ENCODE measurements around the gene RAD54L2. TPM values are rescaled to one million over a fixed set of nuclear protein-coding genes. Genes with fewer than 3 reads are reported as not detected.
"Not testable (repeated sequence)": the region's sequence is repeated elsewhere in the genome, so short reads cannot be mapped to it uniquely, and the experiment has no call there.

Gene RAD54L2
- total and polyA plus RNA-seq, 12 donors, result 5.6 to 42.2 (median 18.7) TPM

DNA sequence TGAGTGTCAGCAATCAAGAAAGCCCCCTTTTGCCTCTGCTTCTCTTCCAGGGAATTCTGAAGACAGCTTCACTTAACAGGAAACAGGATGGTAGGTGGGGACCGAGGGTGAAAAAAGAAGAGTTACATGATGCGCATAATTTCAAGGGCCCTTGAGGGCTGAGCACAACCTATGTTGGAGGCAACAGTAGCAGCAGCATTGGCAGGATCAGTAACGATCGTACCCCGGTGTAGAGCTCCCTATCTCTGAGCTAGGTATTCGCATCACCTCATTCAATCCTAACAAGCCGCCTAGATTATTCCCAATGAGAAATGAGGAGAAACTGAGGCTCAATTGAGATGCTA is 432 bp upstream of the RAD54L2 start:
- intact Hi-C loops (cut with DNase I), result loop anchor here in 1 of 2 donors (2.0 kb wide), 1 partner anchor 35 kb away; no protein-coding TSS in a partner anchor
- Histone ChIP-seq H3K27me3 (no peaks in the 10 kb centered on the region), H3K27ac (peak overlapping the region in 4 of 5 donors; percentile 87 to 94 (median 90)), H3K9me3 (replicated peaks in 1 of 3) (no peaks in the 10 kb centered on the region), H3K36me3 (replicated peaks in 1 of 2) (no peaks in the 10 kb centered on the region), H3K4me3 (peak overlapping the region in 2 of 4 donors; percentile 62 to 98), H3K4me1 (replicated peaks in 1 of 2) (peaks cover 9 to 29% of the 10 kb centered on the region in 2 donors)
- DNase-seq, result no peak
- 1 to 4% (median 3%) methylated on average over 7 of the region's 7 CpGs for WGBS, 4 donors
- no peak for TF ChIP-seq POLR2A (IDR thresholded peaks at IDR 0.05)
- TF ChIP-seq, protein P1, sequence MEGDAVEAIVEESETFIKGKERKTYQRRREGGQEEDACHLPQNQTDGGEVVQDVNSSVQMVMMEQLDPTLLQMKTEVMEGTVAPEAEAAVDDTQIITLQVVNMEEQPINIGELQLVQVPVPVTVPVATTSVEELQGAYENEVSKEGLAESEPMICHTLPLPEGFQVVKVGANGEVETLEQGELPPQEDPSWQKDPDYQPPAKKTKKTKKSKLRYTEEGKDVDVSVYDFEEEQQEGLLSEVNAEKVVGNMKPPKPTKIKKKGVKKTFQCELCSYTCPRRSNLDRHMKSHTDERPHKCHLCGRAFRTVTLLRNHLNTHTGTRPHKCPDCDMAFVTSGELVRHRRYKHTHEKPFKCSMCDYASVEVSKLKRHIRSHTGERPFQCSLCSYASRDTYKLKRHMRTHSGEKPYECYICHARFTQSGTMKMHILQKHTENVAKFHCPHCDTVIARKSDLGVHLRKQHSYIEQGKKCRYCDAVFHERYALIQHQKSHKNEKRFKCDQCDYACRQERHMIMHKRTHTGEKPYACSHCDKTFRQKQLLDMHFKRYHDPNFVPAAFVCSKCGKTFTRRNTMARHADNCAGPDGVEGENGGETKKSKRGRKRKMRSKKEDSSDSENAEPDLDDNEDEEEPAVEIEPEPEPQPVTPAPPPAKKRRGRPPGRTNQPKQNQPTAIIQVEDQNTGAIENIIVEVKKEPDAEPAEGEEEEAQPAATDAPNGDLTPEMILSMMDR (IDR thresholded peaks at IDR 0.05), result no peak

DNA sequence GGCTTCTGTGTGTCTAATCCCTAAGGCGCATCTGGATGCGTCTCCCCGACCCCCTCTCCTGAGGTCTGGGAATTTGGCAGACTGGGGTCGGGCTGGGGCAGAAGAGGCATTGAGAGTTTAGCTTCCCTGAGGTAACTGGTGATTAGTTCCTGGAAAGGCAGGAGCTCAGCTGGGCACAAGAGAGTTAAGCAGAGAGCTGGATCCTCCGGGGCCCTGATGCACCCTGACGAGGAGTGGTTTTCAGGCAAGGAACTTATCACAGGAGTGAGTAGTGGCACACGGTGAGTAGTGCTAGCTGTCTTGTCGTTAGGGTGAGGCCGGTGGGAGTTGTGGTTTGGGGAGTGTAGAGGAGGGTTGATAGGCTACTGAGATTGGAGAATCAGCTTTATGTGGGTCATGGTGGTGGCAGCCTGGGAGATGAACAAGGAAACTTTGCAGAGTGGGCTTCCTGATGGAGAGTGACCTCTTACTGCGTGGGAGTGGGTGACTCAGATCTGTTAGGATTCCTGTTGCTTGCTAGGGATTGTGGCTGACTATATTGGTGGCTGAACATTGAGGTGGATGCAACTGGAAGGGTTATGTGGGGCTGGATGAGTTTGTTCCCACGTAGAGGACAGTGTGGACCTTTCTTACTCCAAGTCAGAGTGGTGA is 897 bp downstream of the RAD54L2 start:
- intact Hi-C loops (cut with DNase I), result loop anchor here in 1 of 2 donors (2.0 kb wide), 1 partner anchor 37 kb away; no protein-coding TSS in a partner anchor
- Histone ChIP-seq H3K9me3 (replicated peaks in 1 of 3) (no peaks in the 10 kb centered on the region), H3K4me1 (replicated peaks in 1 of 2) (peaks cover 9 to 29% of the 10 kb centered on the region in 2 donors), H3K27me3 (no peaks in the 10 kb centered on the region), H3K4me3 (peak overlapping the region; percentile 45 to 98 (median 70)), H3K36me3 (replicated peaks in 1 of 2) (peaks cover 0 to 6% of the 10 kb centered on the region in 2 donors), H3K27ac (peak overlapping the region; percentile 79 to 94 (median 87))
- DNase-seq, result peak in 6 of 7 donors; percentile 27 to 61 (median 40)
- 0 to 2% (median 1%) methylated on average over 11 of the region's 11 CpGs for WGBS, 4 donors
- TF ChIP-seq POLR2A (IDR thresholded peaks at IDR 0.05), result peak in 1 of 2 donors; percentile 39
- TF ChIP-seq, protein P1 (IDR thresholded peaks at IDR 0.05), result no peak

DNA sequence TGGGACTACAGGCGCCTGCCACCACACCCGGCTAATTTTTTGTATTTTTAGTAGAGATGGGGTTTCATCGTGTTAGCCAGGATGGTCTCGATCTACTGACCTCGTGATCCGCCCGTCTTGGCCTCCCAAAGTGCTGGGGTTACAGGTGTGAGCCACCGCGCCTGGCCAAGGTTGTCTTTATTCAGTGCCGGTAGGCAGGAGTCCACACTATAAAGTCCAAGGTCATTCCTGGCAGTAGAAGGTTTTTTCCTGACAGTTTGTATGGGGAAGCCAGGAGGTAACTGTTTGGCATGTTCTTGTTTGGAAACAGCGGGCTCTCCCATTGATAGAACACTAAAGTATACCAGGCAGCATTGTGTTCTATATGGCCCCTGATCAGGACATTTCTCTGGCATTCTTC is 4.1 kb downstream of the RAD54L2 start:
- peak in 1 of 7 donors; percentile 13 for DNase-seq
- H3K4me3 ChIP-seq; intact Hi-C loops (cut with DNase I); H3K9me3 ChIP-seq (replicated peaks in 1 of 3); H3K27me3 ChIP-seq; H3K36me3 ChIP-seq (replicated peaks in 1 of 2); H3K27ac ChIP-seq: not testable (repeated sequence)
- 67 to 74% (median 72%) methylated on average over 7 to 11 of the region's 11 CpGs for WGBS, 4 donors
- H3K4me1 ChIP-seq (replicated peaks in 1 of 2), result peaks cover 9 to 32% of the 10 kb centered on the region in 2 donors

DNA sequence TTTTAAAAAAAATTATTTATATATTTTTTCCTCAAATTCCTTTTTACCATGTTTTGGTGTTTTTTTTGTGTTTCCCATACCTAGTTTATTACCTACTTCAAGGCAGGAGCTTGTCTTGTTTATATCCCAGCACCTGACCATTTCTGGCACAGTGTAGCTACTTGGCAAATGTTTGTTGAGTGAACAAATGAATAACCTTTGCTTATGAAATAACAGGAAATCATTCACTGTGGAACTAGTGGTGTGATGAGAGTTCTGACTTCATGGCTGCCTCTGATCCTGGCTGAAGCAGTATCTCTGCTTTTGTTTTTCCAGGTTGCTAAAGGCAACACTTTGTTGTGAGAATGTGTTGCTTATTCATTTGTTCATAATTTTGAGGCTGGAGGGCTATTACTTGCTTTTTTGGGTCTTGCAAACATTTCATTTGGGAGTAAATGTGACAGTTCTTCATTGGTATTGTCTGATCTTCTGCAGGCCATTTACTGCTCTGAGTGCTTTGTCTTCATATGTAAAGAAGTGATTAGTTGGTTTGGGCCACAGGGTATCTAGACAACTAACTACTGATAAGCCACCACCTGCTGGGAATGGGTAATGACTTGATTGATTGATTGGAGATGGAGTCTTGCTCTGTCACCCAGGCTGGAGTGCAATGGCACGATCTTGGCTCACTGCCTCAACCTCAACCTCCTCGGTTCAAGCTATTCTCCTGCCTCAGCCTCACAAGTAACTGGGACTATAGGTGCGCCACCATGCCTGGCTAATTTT is 5.7 kb downstream of the RAD54L2 start:
- Histone ChIP-seq H3K4me1 (replicated peaks in 1 of 2) (peaks cover 9 to 26% of the 10 kb centered on the region in 2 donors), H3K36me3 (replicated peaks in 1 of 2) (peaks cover 0 to 6% of the 10 kb centered on the region in 2 donors), H3K4me3 (no peak overlapping the region), H3K9me3 (replicated peaks in 1 of 3) (no peaks in the 10 kb centered on the region), H3K27ac (no peak overlapping the region), H3K27me3 (no peaks in the 10 kb centered on the region)
- 79 to 94% (median 87%) methylated on average over 3 of the region's 3 CpGs for WGBS, 4 donors
- DNase-seq, result no peak
- intact Hi-C loops (cut with DNase I), result no loop called here
- TF ChIP-seq, protein P1 (IDR thresholded peaks at IDR 0.05), result no peak
- TF ChIP-seq POLR2A (IDR thresholded peaks at IDR 0.05), result no peak
